ENCODE measurements around the gene TMPRSS3.

DNA sequence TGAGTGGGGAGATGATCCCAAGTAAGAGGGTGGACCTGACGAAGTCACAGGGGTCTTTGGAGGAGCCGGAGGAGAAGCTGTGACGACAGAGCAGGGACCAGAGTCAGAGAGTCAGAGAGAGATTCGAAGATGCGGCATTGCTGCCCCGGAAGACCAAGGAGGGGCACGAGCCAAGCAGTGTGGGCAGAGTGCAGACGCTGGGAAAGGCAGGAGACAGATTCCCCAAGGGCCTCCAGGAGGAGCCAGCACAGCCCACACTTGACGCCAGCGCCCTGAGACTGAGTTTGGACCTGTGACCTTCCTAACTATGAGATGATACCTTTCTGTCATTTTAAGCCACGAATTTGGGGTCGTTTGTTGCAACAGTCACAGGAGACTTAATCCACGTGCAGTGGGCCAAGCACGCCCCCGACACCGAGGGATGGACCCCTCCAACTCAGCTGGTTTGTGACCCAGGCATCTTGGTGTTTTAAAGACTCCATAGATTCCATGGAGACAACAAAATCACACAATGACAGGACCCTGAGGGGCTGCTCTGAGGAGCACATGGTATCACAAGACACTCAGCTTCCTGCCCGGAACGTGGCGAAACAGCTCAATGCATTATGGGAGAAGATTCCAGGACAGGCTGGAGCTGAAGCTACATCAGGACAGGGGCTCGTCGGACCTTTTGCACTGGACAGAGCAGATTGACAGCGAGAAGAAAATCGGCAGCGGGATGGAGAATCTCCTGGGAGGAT lies 18.5 kb downstream of the TMPRSS3 start:
- TF ChIP-seq, protein P1, sequence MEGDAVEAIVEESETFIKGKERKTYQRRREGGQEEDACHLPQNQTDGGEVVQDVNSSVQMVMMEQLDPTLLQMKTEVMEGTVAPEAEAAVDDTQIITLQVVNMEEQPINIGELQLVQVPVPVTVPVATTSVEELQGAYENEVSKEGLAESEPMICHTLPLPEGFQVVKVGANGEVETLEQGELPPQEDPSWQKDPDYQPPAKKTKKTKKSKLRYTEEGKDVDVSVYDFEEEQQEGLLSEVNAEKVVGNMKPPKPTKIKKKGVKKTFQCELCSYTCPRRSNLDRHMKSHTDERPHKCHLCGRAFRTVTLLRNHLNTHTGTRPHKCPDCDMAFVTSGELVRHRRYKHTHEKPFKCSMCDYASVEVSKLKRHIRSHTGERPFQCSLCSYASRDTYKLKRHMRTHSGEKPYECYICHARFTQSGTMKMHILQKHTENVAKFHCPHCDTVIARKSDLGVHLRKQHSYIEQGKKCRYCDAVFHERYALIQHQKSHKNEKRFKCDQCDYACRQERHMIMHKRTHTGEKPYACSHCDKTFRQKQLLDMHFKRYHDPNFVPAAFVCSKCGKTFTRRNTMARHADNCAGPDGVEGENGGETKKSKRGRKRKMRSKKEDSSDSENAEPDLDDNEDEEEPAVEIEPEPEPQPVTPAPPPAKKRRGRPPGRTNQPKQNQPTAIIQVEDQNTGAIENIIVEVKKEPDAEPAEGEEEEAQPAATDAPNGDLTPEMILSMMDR (IDR thresholded peaks at IDR 0.05): no peak
- TF ChIP-seq GABPA (IDR thresholded peaks at IDR 0.05; ENCODE audit: low read depth) (no peak), TAF1 (IDR thresholded peaks at IDR 0.05; ENCODE audit: borderline replicate concordance, low read depth, low read length) (no peak), RFX5 (IDR thresholded peaks at IDR 0.05; ENCODE audit: low read length) (no peak), POLR2AphosphoS5 (IDR thresholded peaks at IDR 0.05; ENCODE audit: low read depth, low read length) (no peak), NFIC (IDR thresholded peaks at IDR 0.05; ENCODE audit: borderline replicate concordance) (no peak), GATA2 (CRISPR knock-in tag; IDR thresholded peaks at IDR 0.05) (no peak), JUND (IDR thresholded peaks at IDR 0.05) (no peak), EZH2phosphoT487 (IDR thresholded peaks at IDR 0.05; ENCODE audit: borderline replicate concordance, low read depth) (no peak)
- TF ChIP-seq, protein P2, sequence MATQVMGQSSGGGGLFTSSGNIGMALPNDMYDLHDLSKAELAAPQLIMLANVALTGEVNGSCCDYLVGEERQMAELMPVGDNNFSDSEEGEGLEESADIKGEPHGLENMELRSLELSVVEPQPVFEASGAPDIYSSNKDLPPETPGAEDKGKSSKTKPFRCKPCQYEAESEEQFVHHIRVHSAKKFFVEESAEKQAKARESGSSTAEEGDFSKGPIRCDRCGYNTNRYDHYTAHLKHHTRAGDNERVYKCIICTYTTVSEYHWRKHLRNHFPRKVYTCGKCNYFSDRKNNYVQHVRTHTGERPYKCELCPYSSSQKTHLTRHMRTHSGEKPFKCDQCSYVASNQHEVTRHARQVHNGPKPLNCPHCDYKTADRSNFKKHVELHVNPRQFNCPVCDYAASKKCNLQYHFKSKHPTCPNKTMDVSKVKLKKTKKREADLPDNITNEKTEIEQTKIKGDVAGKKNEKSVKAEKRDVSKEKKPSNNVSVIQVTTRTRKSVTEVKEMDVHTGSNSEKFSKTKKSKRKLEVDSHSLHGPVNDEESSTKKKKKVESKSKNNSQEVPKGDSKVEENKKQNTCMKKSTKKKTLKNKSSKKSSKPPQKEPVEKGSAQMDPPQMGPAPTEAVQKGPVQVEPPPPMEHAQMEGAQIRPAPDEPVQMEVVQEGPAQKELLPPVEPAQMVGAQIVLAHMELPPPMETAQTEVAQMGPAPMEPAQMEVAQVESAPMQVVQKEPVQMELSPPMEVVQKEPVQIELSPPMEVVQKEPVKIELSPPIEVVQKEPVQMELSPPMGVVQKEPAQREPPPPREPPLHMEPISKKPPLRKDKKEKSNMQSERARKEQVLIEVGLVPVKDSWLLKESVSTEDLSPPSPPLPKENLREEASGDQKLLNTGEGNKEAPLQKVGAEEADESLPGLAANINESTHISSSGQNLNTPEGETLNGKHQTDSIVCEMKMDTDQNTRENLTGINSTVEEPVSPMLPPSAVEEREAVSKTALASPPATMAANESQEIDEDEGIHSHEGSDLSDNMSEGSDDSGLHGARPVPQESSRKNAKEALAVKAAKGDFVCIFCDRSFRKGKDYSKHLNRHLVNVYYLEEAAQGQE (IDR thresholded peaks at IDR 0.05; ENCODE audit: low read depth, low read length): no peak
- TF ChIP-seq, protein P3, sequence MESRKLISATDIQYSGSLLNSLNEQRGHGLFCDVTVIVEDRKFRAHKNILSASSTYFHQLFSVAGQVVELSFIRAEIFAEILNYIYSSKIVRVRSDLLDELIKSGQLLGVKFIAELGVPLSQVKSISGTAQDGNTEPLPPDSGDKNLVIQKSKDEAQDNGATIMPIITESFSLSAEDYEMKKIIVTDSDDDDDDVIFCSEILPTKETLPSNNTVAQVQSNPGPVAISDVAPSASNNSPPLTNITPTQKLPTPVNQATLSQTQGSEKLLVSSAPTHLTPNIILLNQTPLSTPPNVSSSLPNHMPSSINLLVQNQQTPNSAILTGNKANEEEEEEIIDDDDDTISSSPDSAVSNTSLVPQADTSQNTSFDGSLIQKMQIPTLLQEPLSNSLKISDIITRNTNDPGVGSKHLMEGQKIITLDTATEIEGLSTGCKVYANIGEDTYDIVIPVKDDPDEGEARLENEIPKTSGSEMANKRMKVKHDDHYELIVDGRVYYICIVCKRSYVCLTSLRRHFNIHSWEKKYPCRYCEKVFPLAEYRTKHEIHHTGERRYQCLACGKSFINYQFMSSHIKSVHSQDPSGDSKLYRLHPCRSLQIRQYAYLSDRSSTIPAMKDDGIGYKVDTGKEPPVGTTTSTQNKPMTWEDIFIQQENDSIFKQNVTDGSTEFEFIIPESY (IDR thresholded peaks at IDR 0.05; ENCODE audit: borderline replicate concordance, low read depth): no peak
